GM19099 (cell line): ENCODE results near the gene CDH22.

Experiments
- POLR2A ChIP-seq: IDR thresholded peaks from 3 replicates; pipeline ENCODE4 v1.6.1; 2011; ENCODE audit warnings: low read depth; ENCODE audit not compliant: insufficient read length; ENCODE audit errors: extremely low read depth

The CDH22 gene

GRCh38 chr20:46349035-46349741, 40.9 kb upstream of the CDH22 start:
- TF ChIP-seq POLR2A: no peak

DNA sequence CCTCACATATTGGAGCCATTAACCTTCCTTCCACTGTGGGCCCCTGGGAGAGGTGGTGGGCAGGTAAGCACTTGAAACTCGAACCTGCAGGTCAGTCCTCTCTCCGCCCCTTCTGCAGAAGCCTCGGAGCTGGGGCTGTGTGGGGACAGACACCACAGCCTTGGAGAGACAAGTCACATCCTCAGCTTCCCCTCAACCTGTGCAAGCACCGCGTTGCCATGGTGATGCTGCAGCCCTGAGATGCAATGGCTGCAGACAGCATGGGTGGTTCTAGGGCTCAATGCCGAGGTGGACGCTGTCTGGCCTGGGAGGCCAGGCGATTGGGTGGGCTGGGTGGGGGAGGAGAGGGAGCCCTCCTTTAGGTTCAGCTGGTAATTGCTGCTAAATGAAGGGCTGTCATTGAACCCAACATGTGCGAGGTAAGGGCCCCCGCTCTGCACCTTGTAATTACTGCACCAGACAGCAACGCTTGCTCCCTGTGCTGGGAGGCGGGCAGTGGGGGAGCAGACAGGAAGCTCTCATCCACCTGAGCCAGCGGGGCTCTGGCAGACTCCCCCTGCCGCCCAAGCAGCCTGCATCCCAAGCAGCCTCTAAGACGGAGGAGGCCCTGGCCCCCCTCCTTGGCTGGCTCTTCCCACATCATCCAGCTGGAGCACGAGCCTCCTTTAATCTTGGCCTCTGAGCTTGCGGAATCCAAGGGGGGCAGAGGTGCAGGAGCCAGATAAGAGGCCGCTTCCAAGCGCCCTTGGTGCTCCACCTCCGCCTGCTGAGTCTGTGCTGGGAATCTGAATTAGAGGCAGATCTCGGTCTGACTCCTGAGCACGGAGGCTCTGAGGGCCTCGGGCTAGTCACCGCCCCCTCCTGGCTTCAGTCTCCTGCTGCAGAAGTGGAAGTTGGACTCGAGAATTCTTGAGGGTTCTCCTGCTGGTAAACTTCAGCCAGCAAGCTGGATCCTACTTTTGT, 39.8 kb upstream of the CDH22 start:
- no peak for TF ChIP-seq POLR2A

GRCh38 chr20:46346770-46347169, 38.5 kb upstream of the CDH22 start:
- no peak for TF ChIP-seq POLR2A

DNA sequence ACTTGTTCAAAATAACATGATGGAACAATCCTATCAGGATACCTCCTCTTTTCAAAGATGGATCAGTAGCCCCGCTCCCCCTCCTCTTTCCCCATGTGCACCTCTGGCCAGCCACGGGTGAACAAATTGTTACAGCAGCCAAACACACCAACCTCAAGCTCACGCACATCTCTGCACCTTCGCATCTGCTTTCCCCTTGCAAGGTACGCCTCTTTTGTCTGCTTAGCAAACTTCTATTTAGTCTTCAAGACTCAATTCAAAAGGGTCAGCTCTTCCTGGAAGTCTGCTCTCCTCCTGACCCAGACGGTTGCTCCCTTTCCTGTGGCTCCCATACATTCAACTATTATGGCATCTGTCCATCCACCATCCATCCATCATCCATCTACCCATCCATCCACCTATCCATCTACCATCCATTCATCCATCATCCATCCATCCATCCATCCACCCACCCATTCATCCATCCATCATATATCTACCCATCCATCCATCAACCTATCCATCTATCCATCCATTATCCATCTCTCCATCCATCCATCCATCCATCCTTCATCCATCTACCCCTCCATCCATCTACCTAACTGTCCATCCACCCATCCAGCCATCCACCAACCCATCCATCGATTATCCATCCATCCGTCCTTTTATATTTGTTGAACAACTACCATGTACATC, 36.3 kb upstream of the CDH22 start:
- no peak for TF ChIP-seq POLR2A

GRCh38 chr20:46343975-46344357, 35.7 kb upstream of the CDH22 start:
- TF ChIP-seq POLR2A: no peak

- no peak for TF ChIP-seq POLR2A
These were observed 35.2 kb upstream of the CDH22 start for GRCh38 chr20:46343348-46343974.

DNA sequence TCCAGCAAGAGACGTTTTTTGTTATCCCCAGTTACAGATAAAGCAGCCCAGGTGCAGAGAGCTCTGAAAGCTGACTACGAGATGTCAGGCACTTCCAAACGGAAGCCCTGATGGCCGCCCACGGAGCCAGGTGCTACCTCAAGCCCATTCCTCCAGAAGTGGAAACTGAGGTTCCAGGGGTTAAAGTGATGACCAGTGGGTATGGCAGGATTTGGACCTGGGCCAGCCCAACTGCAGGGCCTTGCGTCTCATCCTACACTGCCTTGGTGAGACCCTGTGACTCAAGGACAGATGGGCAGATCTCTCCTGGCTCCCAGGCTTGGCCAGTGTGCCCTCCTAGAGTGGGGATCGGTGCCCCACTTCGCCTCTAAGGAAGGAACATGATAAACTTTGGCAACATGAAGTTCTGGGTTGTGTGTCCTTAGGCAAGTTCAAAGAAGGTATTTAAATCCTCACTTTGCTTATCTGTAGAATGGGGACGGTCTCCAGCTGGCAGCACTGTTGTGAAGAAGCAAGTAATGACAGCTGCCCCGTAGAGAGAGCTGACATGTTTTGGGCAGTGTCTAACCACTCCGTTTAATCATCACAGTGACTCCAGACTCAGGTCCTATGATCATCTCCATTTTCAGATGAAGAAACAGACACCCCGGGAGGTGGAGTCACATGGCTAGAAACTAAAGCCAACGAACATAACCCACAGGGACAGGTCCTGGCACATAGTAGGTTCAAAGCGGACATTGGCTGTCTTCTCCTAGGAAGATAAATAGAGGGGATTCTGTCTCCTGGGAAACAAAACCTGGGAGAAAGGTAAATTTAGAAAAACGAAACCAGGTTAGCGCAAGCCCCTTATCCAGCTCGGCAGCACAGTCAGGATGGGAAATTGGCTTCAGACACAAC, 34.4 kb upstream of the CDH22 start:
- TF ChIP-seq POLR2A: no peak

DNA sequence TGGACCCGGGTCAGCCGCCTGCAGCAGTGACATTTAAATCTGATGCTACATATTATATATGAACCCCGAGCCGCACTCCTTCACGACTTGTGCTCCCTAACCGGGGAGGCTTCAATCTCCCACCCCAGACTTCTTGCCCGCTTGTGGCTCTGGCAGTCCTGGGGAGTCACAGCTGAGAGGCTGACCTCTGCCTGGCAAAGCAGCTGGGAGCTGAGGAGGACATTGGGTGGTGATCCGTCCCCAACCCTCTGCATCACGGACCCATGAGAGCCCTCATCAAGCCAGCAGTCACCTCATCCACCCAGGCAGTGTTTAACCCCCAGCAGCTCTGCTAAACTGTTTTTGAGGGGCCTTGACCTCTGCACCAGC, 33.7 kb upstream of the CDH22 start:
- TF ChIP-seq POLR2A: no peak

DNA sequence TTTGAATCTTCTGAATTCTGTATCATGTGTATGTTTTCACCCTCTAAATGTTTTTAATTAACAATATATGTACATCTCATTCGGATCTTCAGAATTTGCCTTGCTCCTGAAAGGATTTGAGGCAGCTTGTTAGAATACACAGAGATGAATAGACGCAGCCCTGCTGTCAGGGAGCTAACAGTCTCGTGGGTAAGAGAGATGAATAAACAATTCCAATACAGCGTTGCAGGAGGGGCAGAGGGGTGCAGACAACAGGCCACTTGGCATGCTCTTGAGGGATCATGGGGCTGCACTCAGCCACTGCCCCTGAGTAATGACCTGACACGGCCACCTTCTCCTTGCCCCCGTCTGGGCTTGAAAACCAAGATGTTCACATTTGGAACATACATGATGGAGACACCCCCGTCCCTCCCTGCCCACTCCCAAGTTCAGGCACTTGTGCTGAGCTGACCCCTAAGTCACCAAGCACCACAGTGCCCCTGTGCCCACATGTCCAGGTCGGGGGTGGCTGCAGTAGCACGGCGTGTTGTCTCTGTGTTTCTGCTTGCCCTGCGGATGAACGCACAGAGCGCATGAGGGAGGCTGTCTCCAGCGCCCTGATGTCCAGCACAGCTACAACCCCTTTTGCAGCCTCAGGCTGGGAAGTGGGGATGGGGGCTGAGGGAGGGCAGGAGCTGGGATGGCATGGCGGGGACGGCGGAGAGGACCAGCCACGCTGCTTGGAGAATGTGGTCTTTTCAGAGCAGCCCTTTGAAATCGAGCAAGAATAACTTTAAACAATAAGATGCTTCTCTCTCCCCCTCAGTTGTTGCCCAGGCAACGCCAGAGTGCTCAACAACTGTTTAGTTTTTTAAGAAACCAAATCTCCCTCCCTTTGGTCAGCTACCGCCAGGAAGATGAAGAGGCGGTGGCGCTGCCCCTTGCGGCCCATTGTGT, 33.0 kb upstream of the CDH22 start:
- no peak for TF ChIP-seq POLR2A

- no peak for TF ChIP-seq POLR2A
These were observed 30.7 kb upstream of the CDH22 start for GRCh38 chr20:46339037-46339436.

- TF ChIP-seq POLR2A: no peak
These were observed 28.4 kb upstream of the CDH22 start for GRCh38 chr20:46336735-46337134.

DNA sequence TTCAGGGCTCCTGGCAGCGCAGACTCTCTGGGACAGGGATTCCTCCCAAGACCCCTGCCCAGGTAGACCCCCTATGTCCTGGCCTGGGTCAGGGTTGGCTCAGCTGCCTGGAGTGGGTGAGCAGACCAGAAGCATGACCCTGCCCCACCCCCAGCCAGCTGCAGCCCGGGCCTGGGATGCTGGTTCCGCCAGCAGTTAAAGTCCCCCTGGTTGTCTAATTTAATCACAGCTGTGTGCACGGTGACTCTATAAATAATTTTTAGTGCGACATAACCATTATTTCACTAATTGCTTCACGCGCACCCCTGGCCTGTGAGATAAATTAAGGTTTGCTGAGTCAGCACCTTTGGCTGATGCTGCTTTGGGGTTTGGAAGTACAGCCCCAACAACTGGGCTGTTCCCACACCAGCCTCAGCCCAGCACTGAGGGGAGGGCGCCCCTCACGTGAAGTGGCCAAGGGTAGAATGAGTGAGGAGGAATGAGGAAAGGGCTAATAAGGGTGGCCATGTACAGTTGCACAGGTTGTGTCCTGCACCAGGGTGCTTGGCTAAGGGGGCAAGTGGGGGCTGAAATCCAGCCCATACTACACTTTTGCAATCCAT, 26.1 kb upstream of the CDH22 start:
- TF ChIP-seq POLR2A: no peak
